IPS-18a (cell line): Measurements from ENCODE around the gene DDX55.

ENCODE experiments used
- H3K27ac ChIP-seq: one replicate; pipeline ENCODE4 v1.5.1; 2013; ENCODE audit warnings: low read length
- H3K27me3 ChIP-seq: one replicate; pipeline ENCODE4 v1.6.1; 2013; ENCODE audit warnings: mild to moderate bottlenecking, low read length; ENCODE audit not compliant: control insufficient read depth, insufficient read depth
- H3K36me3 ChIP-seq: one replicate; pipeline ENCODE4 v1.6.1; 2013; ENCODE audit warnings: low read depth, low read length; ENCODE audit not compliant: control insufficient read depth
- H3K4me1 ChIP-seq: one replicate; pipeline ENCODE4 v1.6.1; 2013; ENCODE audit warnings: low read depth, low read length; ENCODE audit not compliant: control insufficient read depth
- H3K4me3 ChIP-seq: one replicate; pipeline ENCODE4 v1.5.1; 2013; ENCODE audit warnings: low read length
- H3K9ac ChIP-seq: one replicate; pipeline ENCODE4 v1.6.1; 2013; ENCODE audit warnings: mild to moderate bottlenecking, low read length, moderate library complexity
- H3K9me3 ChIP-seq: one replicate; pipeline ENCODE4 v1.6.1; 2013; ENCODE audit warnings: low read depth, low read length; ENCODE audit not compliant: control insufficient read depth

DDX55 gene

DNA sequence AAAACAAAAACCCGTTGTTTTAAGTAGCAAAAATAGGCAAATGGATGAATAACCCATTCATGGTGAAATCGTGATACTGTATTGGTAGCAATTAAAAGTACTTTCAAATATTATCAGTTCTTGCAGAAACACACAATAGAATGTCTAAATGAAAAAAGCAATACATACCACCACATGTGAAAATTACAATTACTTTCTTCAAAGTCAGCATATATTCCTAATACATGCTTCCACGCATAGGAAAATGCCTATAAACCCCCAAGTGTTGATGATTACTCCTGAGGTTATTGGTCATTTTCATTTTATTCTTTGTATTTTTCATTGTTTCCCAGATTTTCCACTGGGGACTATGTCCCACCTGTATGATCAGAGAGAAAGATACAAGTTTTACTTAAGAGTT lies 15.2 kb downstream of the DDX55 start:
- H3K4me1 ChIP-seq: no peaks in the 10 kb centered on the region

DNA sequence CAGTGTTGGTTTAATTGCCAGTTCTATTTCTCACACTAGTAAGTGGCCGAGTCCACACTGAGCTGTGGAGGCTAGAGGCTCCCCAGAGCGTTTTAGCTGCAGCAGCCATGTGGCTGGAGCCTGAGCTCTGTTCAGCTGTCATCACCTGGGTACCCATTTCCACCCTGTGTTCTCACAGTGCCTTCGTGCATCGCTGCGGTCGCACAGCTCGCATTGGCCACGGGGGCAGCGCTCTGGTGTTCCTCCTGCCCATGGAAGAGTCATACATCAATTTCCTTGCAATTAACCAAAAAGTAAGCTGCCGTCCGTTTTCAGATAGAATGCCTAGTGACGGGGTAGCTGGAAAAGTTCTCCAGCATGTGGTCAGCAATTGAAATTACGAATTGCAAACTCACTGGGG lies 15.7 kb downstream of the DDX55 start:
- Histone ChIP-seq H3K4me1 (no peaks in the 10 kb centered on the region), H3K9me3 (no peaks in the 10 kb centered on the region), H3K36me3 (peaks cover 93% of the 10 kb centered on the region), H3K4me3 (no peak overlapping the region), H3K27ac (no peak overlapping the region), H3K9ac (no peak overlapping the region), H3K27me3 (no peaks in the 10 kb centered on the region)

More for the DNA sequence above, 15.2 kb downstream of the DDX55 start:
- Histone ChIP-seq H3K36me3 (peaks cover 93% of the 10 kb centered on the region), H3K27ac (no peak overlapping the region), H3K27me3 (no peaks in the 10 kb centered on the region), H3K9ac (no peak overlapping the region), H3K4me3 (no peak overlapping the region), H3K9me3 (no peaks in the 10 kb centered on the region)

DNA sequence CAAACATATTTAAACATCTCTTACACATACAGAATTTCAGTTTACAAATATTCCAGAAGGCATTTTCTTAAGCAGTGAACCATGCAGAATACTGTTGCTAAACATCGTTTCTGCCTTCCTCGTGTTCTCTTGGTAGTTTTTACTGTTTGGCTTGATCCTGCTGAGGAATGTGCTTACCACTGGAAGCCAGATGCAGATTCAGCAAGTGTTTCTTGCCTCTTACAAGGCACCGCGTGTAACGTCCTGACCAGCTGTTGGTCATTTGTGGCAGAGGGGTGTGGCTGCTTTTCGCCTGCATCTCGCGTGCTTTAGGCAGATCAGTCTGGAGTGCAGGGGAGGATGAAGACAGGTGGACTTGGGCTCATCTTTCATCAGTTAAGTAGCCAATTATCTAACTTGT lies 19.2 kb downstream of the DDX55 start:
- H3K4me1 ChIP-seq: no peaks in the 10 kb centered on the region
- H3K9me3 ChIP-seq: no peaks in the 10 kb centered on the region
- no peak overlapping the region for H3K9ac ChIP-seq
- no peak overlapping the region for H3K4me3 ChIP-seq
- no peaks in the 10 kb centered on the region for H3K27me3 ChIP-seq
- H3K27ac ChIP-seq: no peak overlapping the region
- H3K36me3 ChIP-seq: peaks cover 71% of the 10 kb centered on the region

DNA sequence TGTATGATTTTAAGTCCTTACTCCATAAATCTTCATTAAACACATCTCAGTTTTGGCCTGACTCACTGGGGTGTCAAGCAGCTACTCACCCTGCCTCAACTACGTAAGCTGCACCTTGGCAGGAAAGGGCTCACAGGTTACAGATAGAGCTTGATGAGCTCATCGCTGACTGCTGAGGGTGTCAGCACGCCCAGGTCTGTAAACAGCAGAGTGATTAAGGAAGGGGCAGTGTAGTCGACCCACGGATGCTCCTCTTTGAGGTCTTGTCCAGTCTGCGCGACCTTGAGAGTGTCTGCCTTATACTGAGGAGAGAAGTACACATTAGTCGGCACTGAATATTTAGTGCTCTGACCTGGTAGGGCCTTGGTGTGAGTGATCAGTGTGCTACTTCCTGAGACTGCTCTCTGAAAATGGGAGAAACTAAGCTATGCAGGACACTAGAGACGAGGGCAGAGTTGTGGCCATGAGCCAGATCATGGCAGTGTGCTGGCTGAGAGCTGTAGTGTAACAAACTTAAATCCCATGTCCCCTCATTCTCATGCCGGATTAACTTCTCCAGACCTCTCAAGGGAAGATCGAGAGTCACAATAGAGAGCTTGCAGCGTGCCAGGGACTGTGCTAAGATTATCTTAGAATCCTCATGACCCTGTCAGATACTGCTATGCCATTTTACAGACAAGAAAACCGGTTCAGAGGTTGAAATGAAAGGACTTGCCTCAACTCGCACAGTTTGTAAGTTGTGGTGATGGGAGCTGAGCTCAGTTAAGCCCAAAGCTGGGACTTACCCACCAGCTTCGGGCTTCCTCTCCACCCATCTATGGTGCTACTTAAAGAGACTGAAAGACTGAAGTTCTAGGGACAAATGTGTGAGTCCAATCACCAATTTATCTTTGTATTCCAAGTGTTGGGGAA lies 20.0 kb downstream of the DDX55 start:
- Histone ChIP-seq H3K36me3 (peaks cover 71% of the 10 kb centered on the region), H3K4me3 (no peak overlapping the region), H3K9ac (no peak overlapping the region), H3K27ac (no peak overlapping the region), H3K4me1 (no peaks in the 10 kb centered on the region), H3K9me3 (no peaks in the 10 kb centered on the region), H3K27me3 (no peaks in the 10 kb centered on the region)

DNA sequence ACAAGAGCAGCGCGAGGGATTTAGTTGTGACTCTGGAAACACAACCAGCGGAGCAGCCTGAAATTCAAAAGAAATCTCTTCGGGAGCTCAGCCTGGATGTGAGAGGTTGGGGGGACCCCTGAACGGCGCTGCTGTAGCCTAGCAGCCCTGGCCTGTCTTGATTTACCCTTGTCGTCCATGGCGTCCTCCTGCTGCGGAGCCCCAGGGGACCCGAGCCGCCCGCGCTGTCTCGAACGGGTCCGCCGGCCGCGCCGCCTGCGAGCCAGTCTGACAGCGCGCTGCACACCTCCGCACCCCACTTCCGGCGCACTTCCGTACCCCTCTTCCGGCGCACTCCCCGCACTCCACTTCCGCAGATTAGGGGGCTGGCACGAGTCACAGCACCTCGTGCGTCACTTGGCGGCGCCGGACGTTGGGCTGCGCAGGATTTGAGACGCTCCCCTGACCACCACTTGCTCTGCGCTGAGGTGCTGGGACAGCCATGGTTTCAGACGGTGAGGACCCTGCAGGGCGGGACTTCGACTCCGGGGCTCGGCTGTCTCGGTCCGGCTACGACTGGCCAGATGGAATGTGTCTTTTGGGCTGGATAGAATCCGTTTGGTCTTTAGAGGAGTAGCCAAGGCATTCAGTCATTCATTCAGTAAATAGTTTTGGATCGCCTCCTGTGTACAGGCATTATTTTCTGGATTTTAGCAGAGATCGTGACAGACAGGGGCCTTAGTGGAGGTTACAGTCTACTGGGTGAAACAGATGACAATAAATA lies 31.7 kb downstream of the DDX55 start, which contains the start of the genes EIF2B1 and GTF2H3:
EIF2B1 (minus strand) TSS at position 308 of the 763 bp plus-strand sequence; CDS start at position 179, 129 bp downstream.
GTF2H3 (plus strand) TSS at position 451 of the 763 bp plus-strand sequence; CDS start at position 482, 31 bp downstream.
- Histone ChIP-seq H3K27ac (peak within 1 kb of the TSS; percentile 96), H3K27me3 (no peaks in the 10 kb centered on the region), H3K36me3 (peaks cover 22% of the 10 kb centered on the region), H3K4me1 (peaks cover 5% of the 10 kb centered on the region), H3K9me3 (no peaks in the 10 kb centered on the region), H3K9ac (peak within 1 kb of the TSS; percentile 99), H3K4me3 (peak within 1 kb of the TSS; percentile 100)

DNA sequence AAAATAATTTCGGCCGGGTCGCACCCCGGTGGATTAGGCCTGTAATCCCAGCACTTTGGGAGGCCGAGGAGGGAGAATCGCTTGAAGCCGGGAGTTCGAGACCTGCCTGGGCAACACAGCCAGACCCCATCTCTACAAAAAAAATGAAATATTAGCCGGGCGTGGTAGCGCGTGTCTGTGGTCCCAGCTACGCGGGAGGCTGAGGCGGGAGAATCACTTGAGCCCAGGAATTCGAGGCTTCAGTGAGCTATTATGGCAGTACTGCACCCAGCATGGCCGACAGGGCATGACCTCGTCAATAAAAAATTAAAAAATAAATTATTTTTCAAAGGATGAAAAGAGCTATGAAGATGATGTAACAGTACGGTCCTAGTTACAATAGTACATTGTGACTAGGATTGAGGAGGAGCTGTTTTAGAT lies 32.3 kb downstream of the DDX55 start:
- Histone ChIP-seq H3K27ac (peak overlapping the region; percentile 96), H3K36me3 (peaks cover 16% of the 10 kb centered on the region), H3K9ac (peak overlapping the region; percentile 99), H3K27me3 (no peaks in the 10 kb centered on the region), H3K4me3 (peak overlapping the region; percentile 100), H3K4me1 (peaks cover 5% of the 10 kb centered on the region), H3K9me3 (no peaks in the 10 kb centered on the region)

DNA sequence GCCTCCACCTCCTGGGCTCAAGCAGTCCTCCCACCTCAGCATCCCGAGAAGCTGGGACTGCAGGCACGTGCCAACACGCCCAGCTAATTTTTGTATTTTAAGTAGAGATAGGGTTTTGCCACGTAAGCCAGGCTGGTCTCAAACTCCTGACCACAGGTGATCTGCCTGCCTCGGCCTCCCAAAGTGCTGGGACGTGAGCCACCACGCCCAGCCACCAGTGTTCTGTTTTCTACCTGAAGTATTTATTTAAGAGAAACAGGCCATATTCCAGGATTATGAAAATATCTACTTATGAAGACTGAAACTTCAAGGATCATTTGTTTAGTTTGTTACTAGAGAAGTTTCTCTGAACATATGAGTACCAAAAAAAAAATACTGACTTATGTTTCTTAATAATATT lies 42.0 kb downstream of the DDX55 start:
- Histone ChIP-seq H3K36me3 (peaks cover 30% of the 10 kb centered on the region), H3K9me3 (no peaks in the 10 kb centered on the region)

DNA sequence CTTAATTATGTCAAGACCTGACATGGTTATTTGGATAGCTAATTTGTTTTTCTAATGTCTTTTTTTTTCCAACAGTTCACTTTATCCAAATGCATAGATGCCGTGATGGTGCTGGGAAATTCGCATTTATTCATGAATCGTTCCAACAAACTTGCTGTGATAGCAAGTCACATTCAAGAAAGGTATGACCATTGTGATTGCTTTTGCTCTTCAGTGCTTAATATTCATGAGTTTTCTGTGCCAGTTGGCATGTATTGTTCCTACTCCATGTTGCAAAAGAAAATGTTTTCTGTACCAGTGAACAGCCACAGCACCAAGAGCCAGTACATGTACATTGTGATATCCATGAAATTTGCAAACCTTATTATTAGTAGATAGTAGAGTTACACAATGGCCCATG lies 43.5 kb downstream of the DDX55 start:
- H3K4me1 ChIP-seq: no peaks in the 10 kb centered on the region
- H3K36me3 ChIP-seq: peaks cover 33% of the 10 kb centered on the region
- no peaks in the 10 kb centered on the region for H3K27me3 ChIP-seq

More for the DNA sequence above, 42.0 kb downstream of the DDX55 start:
- Histone ChIP-seq H3K4me1 (no peaks in the 10 kb centered on the region), H3K27me3 (no peaks in the 10 kb centered on the region), H3K9ac (no peak overlapping the region), H3K27ac (no peak overlapping the region), H3K4me3 (no peak overlapping the region)

DNA sequence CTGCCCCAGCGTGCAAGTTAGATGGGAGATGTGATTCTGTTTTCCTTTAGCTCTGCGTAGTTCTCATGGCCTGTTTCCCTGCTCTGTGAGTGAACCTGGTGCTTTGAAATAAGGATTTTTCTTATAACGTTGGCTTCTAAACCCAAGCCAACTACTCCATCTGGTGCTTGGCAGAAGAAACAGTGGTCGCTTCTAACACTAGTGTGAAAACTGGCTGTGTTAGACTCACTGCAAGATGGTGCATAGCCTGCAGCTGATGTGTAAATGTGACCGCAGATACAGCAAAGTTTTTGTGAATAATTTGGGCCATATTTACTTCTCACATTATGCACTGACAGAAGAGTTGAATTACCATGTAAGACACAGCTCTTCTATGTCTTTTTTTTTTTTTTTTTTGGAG lies 44.0 kb downstream of the DDX55 start:
- Histone ChIP-seq H3K9me3 (no peaks in the 10 kb centered on the region), H3K27ac (no peak overlapping the region), H3K36me3 (peaks cover 37% of the 10 kb centered on the region), H3K27me3 (no peaks in the 10 kb centered on the region), H3K4me3 (no peak overlapping the region), H3K4me1 (no peaks in the 10 kb centered on the region), H3K9ac (no peak overlapping the region)

More for the DNA sequence above, 43.5 kb downstream of the DDX55 start:
- Histone ChIP-seq H3K4me3 (no peak overlapping the region), H3K9ac (no peak overlapping the region), H3K9me3 (no peaks in the 10 kb centered on the region), H3K27ac (no peak overlapping the region)

DNA sequence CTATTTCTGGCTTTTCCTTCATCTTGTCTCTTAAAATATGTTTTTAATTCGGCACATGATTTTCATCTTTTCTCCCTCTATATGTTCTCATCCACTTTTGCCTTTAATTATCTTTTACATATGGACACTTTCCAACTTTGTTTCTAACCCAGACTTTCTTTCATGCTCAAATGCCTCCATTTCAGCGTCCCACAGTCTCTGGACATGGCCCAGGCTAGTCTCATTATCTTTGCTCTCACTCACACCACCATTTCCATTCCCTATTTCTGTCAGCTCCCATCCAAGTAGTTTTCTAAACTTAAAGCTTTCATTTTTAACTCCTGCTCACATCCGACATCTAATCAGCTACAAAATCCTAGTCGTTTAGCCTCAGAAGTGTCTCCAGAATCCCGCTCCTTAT lies 46.5 kb downstream of the DDX55 start:
- Histone ChIP-seq H3K9ac (no peak overlapping the region), H3K9me3 (no peaks in the 10 kb centered on the region), H3K27me3 (no peaks in the 10 kb centered on the region), H3K4me3 (no peak overlapping the region), H3K36me3 (peaks cover 41% of the 10 kb centered on the region), H3K27ac (no peak overlapping the region), H3K4me1 (no peaks in the 10 kb centered on the region)

DNA sequence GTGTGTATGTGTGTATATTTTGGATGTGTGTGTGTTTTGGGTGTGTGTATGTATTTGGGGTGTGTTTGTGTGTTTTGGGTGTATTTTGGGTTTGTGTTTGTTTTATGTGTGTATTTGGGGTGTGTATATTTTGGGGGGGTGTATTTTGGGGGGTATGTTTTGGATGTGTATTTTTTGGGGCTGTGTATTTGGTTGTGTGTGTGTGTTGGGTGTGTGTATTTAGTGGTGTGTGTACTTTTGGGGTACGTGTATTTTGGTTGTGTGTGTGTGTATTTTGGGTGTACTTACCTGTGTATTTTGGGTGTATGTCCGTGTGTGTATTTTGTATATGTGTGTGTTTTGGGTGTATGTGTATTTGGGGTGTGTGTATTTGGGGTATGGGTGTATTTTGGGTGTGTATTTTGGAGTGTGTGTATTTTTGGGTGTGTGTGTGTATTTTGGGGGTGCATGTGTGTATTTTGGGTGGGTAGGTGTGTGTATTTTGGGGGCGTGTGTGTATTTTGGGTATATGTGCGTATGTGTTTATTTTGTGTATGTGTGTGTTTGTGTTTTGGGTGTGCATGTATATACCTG lies 52.3 kb downstream of the DDX55 start:
- Histone ChIP-seq H3K36me3 (peaks cover 28% of the 10 kb centered on the region), H3K4me1 (no peaks in the 10 kb centered on the region), H3K9me3 (no peaks in the 10 kb centered on the region), H3K9ac (no peak overlapping the region), H3K27ac (no peak overlapping the region), H3K27me3 (no peaks in the 10 kb centered on the region), H3K4me3 (no peak overlapping the region)
